Hepatocyte (in vitro differentiated cells): ENCODE measurements around the gene LY6G5B. TPM values are rescaled to one million over a fixed set of nuclear protein-coding genes. Genes with fewer than 3 reads are reported as not detected.

ENCODE experiments used
- DNase-seq: peaks from one replicate; pipeline ENCODE4 v3.0.0-alpha.2; 2016; ENCODE audit warnings: low spot score
- H2AFZ ChIP-seq: fragments of 200-600 bp; sonication (generic); 2 replicates; pipeline ENCODE4 v1.6.0; 2016; ENCODE audit warnings: antibody characterized with exemption, mild to moderate bottlenecking
- H3K27ac ChIP-seq: fragments of 200-600 bp; sonication (generic); 2 replicates; pipeline ENCODE4 v1.5.1; 2016; ENCODE audit warnings: mild to moderate bottlenecking
- H3K27me3 ChIP-seq: fragments of 200-600 bp; sonication (generic); 2 replicates; pipeline ENCODE4 v1.6.1; 2016
- H3K36me3 ChIP-seq: fragments of 200-600 bp; sonication (generic); replicated peaks from 2 replicates; pipeline ENCODE4 v1.5.1; 2016; ENCODE audit warnings: low read depth; ENCODE audit not compliant: insufficient read depth
- H3K4me1 ChIP-seq: fragments of 200-600 bp; sonication (generic); 2 replicates; pipeline ENCODE4 v1.5.1; 2016; ENCODE audit warnings: mild to moderate bottlenecking, moderate library complexity; ENCODE audit not compliant: insufficient read depth
- H3K4me2 ChIP-seq: fragments of 200-600 bp; sonication (generic); 2 replicates; pipeline ENCODE4 v1.6.0; 2016
- H3K4me3 ChIP-seq: fragments of 200-600 bp; sonication (generic); 2 replicates; pipeline ENCODE4 v1.5.1; 2016; ENCODE audit warnings: mild to moderate bottlenecking
- H3K79me2 ChIP-seq: fragments of 200-600 bp; sonication (generic); 2 replicates; pipeline ENCODE4 v1.6.0; 2017; ENCODE audit warnings: mild to moderate bottlenecking
- H3K9me2 ChIP-seq: fragments of 200-600 bp; sonication (generic); replicated peaks from 2 replicates; pipeline ENCODE4 v1.6.0; 2017; ENCODE audit warnings: mild to moderate bottlenecking; ENCODE audit not compliant: insufficient read depth
- H3K9me3 ChIP-seq: fragments of 200-600 bp; sonication (generic); 2 replicates; pipeline ENCODE4 v1.5.1; 2016; ENCODE audit warnings: low read depth, mild to moderate bottlenecking
- H4K20me1 ChIP-seq: fragments of 200-600 bp; sonication (generic); 2 replicates; pipeline ENCODE4 v1.6.0; 2016; ENCODE audit warnings: mild to moderate bottlenecking; ENCODE audit not compliant: insufficient read depth, poor library complexity, severe bottlenecking
- EZH2 ChIP-seq: fragments of 200-600 bp; sonication (generic); IDR thresholded peaks from 2 replicates; pipeline ENCODE4 v1.6.1; 2016; ENCODE audit warnings: antibody characterized with exemption, mild to moderate bottlenecking, borderline replicate concordance
- EZH2phosphoT487 ChIP-seq: fragments of 200-600 bp; sonication (generic); IDR thresholded peaks from one replicate; pipeline ENCODE4 v1.6.1; 2018; ENCODE audit warnings: antibody characterized with exemption, mild to moderate bottlenecking, low read depth, moderate library complexity; ENCODE audit not compliant: unreplicated experiment, severe bottlenecking
- WGBS: methylation state at CpG from one replicate; pipeline ENCODE4 v1.1.6; 2016; ENCODE audit warnings: low lambda C conversion rate; ENCODE audit errors: missing lambda C conversion rate; 5-methylcytosine and 5-hydroxymethylcytosine counted together
- polyA plus RNA-seq: library from polyadenylated mRNA; unstranded; fragments of >200 nt; fragmentation: Nextera tagmentation; extraction: Ambion mirVana; gene quantifications from 2 replicates; pipeline ENCODE4 v1.2.1, GENCODE V29; 2016
- total RNA-seq: library from RNA; depleted of rRNA; stranded (reverse); fragments of >200 nt; gene quantifications from 2 replicates; pipeline ENCODE4 v1.2.3, GENCODE V29; 2014
- TF ChIP-seq, protein P1 (sequence below): fragments of 200-600 bp; sonication (generic); IDR thresholded peaks from 2 replicates; pipeline ENCODE4 v1.5.1; 2016; ENCODE audit warnings: antibody characterized with exemption, mild to moderate bottlenecking; ENCODE audit not compliant: poor library complexity

LY6G5B gene
- total and polyA plus RNA-seq, 2 experiments from 2014 or later, result 5.3 to 14.9 TPM

DNA sequence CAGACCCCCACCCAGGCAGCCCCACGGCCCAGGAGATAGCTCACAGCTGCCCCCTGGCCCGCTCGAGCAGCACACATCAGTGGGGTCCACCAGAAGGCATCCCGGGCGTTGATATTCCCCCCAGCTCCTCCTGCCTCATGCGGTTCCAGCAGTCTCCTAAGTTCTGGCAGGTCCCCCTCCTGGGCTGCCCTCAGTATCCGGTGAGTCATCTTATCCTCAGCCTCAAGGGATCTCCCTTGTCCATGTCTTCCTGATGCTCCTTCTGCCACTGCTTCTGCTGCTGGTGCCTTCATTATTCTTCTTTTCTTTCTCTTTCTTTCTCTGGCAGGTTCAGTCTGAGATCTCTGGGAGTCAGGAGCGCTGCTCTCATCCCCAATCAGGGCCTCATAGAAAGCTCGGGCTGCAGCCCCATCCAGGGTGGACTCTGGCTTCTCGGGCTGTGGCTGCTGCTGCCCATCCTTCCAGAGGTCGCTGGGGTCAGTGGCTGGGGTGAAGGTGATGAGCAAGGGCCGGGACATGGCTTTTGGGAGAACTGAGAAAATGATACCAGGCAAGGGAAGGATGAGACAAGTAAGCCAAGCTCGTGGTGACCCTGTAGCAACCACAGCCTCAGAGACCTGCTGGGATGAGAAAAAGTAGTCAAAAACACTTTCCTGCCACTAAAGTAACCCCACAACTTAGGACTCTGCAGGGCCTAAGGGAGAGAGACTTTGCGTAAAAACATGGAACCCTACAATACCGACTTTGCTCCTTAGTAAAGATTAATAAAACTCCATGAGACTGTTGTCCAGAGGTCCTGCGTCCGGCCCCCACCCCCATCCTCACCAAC lies 5.6 kb upstream of the LY6G5B start:
- Histone ChIP-seq H2AFZ (peak overlapping the region; percentile 60), H3K9me3 (no peaks in the 10 kb centered on the region), H3K79me2 (peaks cover 76% of the 10 kb centered on the region), H3K4me3 (peak overlapping the region; percentile 47), H3K4me1 (peaks cover 26% of the 10 kb centered on the region), H3K9me2 (no peaks in the 10 kb centered on the region), H3K27me3 (no peaks in the 10 kb centered on the region), H3K4me2 (peak overlapping the region; percentile 81), H4K20me1 (peaks cover 5% of the 10 kb centered on the region), H3K36me3 (no peaks in the 10 kb centered on the region), H3K27ac (peak overlapping the region; percentile 93)
- DNase-seq, result peak; percentile 44
- TF ChIP-seq EZH2phosphoT487, result no peak
- TF ChIP-seq, protein P1, sequence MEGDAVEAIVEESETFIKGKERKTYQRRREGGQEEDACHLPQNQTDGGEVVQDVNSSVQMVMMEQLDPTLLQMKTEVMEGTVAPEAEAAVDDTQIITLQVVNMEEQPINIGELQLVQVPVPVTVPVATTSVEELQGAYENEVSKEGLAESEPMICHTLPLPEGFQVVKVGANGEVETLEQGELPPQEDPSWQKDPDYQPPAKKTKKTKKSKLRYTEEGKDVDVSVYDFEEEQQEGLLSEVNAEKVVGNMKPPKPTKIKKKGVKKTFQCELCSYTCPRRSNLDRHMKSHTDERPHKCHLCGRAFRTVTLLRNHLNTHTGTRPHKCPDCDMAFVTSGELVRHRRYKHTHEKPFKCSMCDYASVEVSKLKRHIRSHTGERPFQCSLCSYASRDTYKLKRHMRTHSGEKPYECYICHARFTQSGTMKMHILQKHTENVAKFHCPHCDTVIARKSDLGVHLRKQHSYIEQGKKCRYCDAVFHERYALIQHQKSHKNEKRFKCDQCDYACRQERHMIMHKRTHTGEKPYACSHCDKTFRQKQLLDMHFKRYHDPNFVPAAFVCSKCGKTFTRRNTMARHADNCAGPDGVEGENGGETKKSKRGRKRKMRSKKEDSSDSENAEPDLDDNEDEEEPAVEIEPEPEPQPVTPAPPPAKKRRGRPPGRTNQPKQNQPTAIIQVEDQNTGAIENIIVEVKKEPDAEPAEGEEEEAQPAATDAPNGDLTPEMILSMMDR, result no peak
- no peak for TF ChIP-seq EZH2
- WGBS, result 35% methylated on average over 17 of the region's 17 CpGs

DNA sequence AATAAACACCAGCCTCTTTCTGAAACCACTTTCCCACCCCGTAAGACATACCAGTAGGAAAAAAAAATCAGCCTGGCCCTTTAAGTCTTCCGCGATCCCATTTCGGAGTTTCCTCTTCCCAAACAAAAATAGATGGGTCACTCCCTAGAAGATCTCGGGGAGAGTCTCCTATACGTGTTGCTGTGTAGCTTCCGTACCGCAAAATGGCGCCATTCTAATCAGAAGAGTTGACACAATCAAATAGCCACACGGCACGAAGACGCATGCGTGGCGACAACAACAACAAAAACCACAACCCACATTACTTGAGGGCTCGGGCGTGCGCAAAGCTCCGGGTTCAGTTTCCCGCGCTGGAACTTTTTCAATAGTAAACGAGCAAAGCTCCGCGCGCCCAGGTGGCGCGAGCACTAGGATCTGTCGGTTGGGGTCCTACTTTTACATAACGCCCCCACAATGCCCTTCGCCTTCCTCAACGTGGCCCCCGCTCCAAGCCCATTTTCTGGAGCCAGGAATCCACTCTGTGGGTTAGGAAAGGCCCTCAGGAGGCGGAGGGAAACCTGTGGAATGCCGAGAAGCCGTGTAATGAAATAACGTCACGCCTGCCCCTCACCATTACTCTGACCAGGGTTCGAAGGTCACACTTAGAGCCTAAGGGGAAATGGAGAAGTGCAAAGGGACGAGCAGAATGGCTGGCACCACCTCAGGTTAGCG lies 4.8 kb upstream of the LY6G5B start, which contains the start of gene GPANK1:
GPANK1 (minus strand) TSS at position 208 of the 711 bp plus-strand sequence. CDS start 519 bp downstream, outside the sequence.
- Histone ChIP-seq H3K27ac (peak within 1 kb of the TSS; percentile 93), H4K20me1 (no peaks in the 10 kb centered on the region), H3K79me2 (peaks cover 68% of the 10 kb centered on the region), H3K9me2 (no peaks in the 10 kb centered on the region), H3K36me3 (no peaks in the 10 kb centered on the region), H3K4me1 (peaks cover 19% of the 10 kb centered on the region), H3K4me2 (peak within 1 kb of the TSS; percentile 81), H3K27me3 (no peaks in the 10 kb centered on the region), H2AFZ (peak within 1 kb of the TSS; percentile 60), H3K4me3 (peak within 1 kb of the TSS; percentile 47), H3K9me3 (no peaks in the 10 kb centered on the region)
- under 1% methylated on average over 39 of the region's 39 CpGs for WGBS
- TF ChIP-seq, protein P1, result no peak
- TF ChIP-seq EZH2 (no peak), EZH2phosphoT487 (no peak)
- DNase-seq, result peak; percentile 95

DNA sequence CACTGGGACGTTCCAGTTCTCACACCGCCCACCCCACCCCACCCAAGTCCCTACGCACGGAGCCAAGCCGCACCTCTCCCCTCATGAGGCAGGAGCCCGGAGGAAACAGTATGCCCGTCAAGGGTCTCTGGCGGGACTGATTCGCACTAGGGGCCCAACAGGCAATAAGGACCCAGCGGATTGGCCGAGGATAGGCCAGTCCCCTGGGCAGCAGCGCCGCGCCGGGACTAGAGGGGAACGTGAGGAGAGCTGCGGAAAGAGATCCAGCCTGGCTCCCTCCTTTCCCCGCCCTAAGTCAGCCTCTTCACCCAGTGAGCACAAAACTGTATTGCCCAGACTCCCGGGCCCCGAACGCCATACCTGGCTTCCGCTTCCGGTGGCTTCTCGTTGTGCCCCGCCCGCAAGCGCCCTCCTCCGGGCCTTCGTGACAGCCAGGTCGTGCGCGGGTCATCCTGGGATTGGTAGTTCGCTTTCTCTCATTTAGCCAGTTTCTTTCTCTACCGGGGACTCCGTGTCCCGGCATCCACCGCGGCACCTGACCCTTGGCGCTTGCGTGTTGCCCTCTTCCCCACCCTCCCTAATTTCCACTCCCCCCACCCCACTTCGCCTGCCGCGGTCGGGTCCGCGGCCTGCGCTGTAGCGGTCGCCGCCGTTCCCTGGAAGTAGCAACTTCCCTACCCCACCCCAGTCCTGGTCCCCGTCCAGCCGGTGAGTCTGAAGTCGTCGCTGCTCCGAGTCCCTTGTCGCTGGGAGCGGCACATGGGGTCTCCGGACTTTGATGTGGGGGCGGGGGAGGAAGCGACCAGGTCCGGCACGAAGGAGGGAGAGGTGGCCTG lies 4.1 kb upstream of the LY6G5B start, which contains the start of gene CSNK2B:
CSNK2B (plus strand) TSS at position 580 of the 836 bp plus-strand sequence. CDS start 752 bp downstream, outside the sequence.
- H3K4me1 ChIP-seq, result peaks cover 19% of the 10 kb centered on the region
- peak within 1 kb of the TSS; percentile 93 for H3K27ac ChIP-seq

More for the DNA sequence above, 4.1 kb upstream of the LY6G5B start, which contains the start of gene CSNK2B:
- H3K4me2 ChIP-seq, result peak within 1 kb of the TSS; percentile 95
- peak within 1 kb of the TSS; percentile 45 for H2AFZ ChIP-seq
- DNase-seq, result peak; percentile 98
- no peaks in the 10 kb centered on the region for H4K20me1 ChIP-seq
- H3K4me3 ChIP-seq, result peak within 1 kb of the TSS; percentile 76
- H3K9me2 ChIP-seq, result no peaks in the 10 kb centered on the region
- no peaks in the 10 kb centered on the region for H3K36me3 ChIP-seq
- H3K79me2 ChIP-seq, result peaks cover 63% of the 10 kb centered on the region
- 1% methylated on average over 50 of the region's 63 CpGs for WGBS
- H3K9me3 ChIP-seq, result no peaks in the 10 kb centered on the region
- no peaks in the 10 kb centered on the region for H3K27me3 ChIP-seq
- TF ChIP-seq, protein P1, result no peak
- TF ChIP-seq EZH2, result no peak
